Activated T-cell treated with anti-CD3 and anti-CD28 coated beads, Interleukin-2, amount 50 U/mL, for 1 hour (primary cell): Measurements from ENCODE around the gene FLT1.

Experiments
- DNase-seq: peaks from one replicate; pipeline ENCODE4 v3.0.0-alpha.2; 2020

Gene FLT1

DNA sequence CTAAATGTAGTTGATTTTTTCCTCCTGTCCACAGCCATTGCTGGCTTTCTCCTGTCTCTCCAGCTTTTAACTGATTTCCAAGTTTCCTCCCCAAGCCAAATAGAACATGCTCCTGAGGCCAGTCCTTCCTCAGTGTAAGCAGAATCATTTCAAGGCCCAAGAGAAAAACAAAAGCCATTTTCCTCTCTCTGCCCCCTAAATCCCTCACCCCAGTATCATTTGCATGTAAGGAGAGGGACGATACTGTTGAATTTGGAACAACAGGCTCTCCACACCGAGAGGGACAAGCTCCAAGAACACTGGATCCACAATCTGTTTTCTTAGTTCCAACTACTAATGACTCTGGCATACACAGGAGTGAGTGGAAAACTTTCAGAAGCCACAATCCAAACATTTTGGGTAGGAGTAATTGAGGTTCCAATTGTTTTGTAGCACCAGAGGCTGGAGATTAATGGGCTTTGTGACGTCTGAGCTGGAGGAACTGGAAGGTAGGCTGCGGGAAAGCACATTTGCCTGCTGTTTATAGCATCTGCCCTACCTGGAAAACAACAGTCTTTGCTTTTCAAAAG, 156.8 kb downstream of the FLT1 start:
- DNase-seq, result no peak

DNA sequence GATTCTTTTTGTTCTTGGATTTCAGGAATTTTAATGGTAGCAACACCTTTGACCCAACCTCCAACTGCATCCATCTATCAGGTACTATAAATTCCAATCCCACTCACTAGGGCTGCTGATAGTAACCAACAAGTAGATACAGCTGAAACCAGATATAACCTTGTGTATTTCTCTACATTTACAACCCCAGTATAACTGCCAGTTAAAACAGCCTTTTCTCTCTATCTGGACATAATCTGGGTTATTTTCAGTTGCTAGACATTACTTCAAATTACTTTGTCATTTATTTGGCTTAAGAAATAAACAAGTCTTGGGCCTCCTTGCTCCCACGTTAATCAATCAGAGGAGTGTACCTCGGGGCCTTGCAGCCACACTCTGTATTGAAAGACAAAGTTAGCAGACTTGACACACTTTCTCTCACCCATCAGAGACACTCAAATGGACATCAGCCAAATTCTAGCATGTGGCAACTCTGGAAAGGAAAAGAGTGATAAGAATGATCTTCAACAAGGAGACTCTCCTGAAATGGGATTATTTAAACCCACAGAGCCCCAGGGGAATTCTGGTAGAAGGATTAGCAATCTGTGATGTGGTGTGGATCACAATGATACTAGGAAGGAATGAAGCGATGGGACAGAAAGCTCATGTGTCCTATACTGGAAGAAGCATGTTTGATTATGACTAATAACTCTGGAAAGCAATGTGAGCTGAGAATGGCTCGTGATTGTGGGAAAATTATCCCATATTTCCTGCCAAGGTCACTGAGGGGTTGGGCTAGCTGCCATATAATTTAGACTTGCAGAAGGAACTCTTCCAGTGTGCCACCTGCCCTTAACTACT, 157.5 kb downstream of the FLT1 start:
- DNase-seq, result no peak

DNA sequence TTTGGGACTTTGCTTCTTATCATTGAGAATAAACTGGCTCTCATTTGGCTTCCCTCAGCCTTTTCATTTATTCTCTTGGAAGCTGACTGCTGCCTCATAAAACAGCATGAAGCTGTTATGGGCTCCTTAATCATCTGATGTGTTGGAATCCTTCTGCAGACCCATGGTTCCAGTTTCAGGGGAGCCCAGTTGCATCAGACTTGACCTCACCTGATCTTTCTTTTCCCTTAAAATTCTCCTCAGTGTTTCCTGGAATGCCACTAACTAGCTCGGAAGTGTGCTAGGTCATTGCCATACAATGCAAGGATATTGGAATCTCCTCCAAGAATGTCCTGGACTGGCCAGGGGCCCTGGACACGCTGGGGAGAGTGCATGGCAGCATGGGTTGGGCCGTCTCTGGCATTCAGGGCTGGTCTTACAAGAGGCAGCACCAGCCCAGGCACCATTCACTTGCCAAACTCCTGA, 158.7 kb downstream of the FLT1 start:
- no peak for DNase-seq

DNA sequence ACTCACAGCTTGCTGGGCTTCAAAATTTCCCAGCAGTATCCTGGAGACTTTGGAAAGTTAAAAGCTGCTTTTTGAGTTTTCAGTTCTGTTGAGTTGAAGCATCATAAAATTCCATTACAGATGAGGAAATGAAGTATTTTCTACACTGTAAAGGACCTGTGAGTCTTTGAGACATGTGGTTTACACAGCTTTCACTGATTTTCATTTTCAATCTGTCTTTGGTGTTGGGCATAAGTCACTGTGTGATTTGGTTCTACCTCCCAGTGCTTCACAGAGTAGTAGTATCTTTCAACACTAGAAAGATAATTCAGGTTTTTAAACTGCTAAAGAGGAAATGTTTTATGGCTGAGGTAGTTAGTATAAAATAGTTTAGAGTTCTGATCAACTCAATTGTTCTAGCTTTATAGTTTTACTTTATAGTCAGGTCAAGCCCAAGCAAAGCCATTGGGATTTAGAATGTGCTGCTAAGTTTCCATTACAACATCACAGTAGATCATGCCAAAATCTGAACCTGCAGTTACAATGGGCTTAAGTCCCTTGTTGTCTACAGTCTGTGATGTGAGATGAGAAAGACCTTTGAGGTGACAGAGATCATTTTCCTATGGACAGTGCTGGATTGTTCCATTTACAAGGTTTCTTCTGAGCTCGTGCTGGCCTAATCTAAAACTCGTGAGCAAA, 161.6 kb downstream of the FLT1 start:
- no peak for DNase-seq

DNA sequence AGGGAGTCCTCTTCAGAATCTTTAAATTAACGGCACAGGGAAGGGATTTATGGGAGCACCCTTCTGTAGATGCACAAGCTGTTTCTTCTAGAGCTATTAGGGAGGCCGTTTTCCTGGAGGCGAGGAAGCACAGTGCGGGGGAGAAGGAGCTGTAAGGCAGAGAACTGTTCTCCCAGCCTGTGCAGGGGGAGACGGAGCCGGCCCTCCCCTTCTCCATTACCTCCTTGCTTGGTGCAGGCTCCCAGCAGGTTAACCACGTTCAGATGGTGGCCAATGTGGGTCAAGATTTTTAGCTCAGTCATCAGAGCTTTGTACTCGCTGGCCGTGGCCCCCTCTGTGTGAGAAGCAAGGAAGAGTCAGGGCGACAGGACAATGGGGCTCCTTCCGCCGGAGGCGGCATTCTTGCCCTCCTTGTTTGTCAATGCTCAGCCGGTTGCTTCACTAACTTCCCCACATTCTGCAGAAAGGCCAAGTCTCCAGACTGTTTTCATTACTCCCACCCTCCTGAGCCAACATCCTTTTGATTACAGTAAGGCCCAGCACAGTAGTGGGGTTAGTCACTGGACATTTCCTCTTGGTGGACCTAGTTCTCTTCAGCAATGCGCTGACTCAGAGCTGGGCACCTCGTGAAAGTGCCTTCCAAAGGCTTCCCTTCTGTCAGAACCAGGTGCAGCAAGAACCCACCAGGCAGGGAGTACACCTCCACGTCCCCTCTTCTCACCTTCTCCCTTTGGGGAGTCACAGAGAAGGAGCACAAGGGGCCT, 165.4 kb downstream of the FLT1 start:
- no peak for DNase-seq

DNA sequence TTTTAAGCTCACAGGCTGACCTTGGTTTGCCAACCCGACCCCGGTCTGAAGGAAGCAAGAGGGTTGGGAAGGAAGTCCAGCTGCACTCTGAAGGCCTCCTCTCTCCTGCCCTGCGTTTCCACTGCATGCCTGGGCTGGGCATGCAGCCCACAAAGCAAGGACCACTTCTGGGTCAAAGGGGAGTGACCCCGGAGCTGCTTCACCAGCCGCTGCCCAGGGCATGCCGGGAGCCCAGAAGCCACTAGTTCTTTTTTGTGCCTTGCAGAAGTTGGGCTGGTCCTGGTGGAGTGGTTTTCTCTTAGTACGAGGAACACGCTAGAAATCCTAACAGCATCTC, 166.7 kb downstream of the FLT1 start:
- no peak for DNase-seq

DNA sequence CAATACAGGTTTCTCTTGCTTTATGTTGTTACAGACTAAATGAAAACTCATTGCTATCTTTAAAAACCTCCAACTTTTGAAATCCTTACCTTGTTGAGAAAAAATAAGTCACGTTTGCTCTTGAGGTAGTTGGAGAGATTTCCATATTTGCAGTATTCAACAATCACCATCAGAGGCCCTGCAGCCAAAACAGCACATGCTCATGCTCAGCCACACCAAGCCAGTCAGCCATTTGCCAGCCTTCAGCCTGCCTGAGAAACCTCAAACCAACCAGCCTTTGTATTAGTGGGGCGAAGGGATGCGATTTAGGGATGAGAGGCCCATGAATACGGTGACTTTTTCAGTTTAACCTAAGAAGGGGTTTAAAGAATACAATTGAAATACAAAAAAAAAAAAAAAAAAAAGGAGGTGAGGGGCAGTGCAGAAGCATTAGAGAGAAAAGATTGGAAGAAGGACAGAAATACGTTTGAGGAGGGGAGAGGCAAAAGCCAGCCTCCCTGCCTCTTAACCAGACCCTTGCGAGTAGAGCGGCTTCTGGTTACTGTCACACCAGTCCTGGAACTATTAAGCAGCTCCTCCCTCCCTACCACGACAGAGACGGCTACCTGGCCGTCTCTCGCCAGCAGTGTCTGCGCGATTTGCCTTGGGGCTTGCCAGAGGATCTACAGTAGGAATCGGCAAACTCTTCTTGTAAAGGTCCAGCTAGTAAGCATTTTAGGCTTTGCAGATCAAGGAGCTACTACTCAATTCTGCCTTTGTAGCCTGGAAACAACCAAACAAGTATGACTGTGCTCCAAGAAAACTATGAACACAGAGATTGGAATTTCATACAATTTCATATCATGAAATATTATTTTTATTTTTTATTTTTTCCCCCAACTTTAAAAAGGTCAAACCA, 167.3 kb downstream of the FLT1 start:
- no peak for DNase-seq

DNA sequence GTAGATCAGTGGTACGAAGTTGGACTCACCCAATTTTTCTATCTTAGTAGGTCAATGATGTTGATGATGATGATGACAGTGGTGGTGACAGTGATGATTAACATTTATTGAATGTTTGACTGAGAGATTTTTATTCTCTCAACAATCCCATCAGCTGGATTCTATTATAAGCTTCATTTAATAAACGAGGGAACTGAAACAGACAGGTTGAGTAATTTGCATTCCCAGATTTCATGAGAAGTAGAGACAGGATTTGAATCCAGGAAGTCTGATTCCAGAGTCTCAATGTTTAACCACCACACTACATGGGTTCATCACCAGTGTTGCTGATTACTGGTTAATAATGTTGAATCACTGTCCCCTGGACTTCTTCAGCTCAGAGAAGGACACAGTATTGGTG, 168.9 kb downstream of the FLT1 start:
- DNase-seq, result no peak

DNA sequence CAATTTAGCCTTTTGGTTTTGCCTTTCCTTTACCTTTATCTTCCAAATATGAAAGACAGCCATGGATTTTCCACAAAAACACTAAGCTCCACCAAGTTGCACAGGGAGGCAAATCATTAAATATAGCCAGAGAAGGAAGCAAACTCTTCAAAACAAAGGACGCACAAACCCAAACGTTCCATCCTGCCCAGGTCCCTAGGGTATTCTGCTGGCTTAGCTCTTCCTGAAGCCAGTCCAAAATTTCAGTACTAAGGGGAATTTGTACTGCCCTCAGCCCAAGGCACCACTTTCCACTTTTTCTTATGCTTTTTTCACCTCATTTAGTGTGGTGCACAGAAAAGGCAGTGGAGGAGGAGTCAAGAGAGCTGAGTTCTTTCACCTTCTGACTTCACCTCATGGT, 169.9 kb downstream of the FLT1 start:
- no peak for DNase-seq

DNA sequence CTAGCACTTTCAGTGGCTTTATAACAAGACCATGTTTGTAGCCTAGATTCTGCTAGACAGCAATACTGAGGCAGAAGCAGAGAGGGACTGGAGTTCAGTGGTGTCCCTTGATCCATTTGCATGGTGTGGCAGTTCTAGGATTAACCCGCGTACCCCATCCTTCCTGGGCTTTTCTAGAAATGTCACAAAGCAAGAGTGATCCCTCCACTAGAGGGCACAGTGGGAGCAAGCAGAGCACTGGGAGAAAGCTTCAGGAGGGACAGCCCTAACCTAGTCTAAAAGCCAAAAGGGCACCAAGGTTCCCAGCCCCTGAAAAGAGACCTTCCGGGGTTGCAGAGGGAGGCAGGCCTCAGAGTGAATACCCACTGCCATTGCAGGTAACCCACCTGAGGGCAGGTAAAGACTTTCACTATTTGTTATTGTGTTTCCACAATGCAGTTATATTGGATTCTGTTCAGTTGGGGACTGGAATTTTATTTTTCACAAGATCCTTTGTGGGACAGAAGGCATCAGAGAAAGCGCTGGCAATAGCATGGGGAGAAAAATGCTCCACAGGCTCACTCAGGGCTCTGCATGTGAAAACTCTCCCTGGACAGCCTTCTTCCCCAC, 170.6 kb downstream of the FLT1 start:
- peak; percentile 36 for DNase-seq

DNA sequence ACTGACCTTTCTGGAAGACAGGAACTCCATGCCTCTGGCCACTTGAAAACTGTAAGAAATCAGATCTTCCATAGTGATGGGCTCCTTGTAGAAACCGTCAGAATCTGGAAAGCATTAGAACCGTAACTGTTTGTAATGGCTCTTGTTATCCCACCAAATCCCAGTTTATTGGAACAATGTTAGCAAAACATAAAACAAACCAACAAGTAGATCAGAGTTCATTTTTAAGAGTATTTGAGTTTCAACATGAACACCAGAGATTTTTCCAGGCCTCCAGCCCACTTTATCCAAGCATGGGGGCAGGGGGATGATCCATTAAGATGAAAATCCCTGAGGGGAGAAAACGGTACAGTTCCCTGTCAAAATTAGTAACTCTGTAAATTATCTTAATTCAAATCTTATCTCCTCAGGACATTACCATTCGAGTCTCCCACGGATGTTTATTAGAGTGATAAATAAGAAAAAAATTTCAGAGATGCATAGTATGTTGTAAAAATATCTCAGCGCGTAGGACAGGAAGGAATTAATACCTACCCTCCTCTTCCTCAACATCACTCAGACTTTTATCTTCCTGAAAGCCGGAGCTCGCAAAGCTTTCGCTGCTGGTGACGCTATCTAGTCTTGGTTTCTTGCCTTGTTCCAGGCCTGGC, 172.5 kb downstream of the FLT1 start:
- no peak for DNase-seq

DNA sequence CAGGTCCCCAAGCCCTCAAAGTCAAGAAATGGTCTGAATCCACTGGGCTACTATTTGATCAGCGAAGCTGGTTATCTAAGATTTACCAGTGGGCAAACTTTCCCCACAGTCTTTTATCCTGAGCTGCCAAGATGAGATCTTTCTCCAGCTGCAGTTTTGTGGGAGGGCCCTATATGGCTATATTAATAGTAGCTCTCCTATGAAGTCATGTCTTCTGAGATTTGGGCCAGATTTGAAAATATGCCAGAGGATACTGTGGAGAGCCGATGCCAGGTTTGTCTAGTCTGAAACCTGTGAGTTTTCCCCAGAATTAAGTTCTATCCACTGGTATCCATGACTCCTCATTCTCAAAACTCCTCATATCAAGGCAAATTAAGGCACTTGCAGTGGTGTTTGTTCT, 173.2 kb downstream of the FLT1 start:
- DNase-seq, result no peak

DNA sequence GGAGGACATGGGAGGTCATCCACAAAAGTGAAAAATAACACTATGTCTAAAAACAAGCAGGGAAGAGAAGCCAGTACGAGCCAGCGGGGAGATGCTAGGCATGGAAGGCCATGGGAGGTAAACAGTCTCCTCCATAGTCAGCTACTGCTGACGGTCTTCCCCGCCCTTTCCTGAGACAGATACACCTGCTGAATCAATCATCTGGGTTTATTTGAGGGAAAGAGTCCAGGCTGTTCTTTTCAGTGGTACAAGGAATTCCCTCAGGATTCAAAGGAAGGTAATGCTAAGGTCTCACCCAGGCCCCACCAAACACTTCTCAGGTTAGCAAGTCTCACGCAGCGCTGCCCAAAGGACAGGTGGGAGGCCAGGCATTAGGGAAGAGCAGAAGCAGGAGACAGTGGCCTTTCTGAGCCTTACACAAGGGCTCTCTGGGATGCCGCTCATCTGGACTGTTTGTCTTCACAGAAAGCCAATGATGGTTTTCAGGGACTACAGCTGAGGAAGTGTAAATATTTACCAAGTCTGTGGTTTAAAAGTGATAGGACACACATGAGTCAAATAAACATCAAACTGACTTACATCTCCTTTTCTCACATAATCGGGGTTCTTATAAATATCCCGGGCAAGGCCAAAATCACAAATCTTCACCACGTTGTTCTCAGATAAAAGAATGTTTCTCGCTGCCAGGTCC, 173.9 kb downstream of the FLT1 start:
- no peak for DNase-seq

DNA sequence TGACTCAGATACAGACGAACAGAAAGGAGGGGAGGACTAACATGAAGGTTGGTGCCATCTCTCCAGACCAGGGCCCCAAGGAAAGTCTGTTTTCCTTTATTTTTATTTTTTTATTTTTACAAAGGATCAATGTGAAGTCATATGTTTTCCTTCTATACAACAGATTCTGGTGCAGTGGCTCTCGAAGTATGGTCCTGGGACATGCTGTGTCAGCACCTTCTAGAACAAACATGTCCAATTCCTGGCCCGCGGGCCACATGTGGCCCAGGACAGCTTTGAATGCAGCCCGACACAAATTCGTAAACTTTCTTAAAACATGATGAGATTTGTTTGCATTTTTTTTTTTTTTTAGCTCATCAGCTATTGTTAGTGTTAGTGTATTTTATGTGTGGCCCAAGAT, 174.7 kb downstream of the FLT1 start:
- no peak for DNase-seq

DNA sequence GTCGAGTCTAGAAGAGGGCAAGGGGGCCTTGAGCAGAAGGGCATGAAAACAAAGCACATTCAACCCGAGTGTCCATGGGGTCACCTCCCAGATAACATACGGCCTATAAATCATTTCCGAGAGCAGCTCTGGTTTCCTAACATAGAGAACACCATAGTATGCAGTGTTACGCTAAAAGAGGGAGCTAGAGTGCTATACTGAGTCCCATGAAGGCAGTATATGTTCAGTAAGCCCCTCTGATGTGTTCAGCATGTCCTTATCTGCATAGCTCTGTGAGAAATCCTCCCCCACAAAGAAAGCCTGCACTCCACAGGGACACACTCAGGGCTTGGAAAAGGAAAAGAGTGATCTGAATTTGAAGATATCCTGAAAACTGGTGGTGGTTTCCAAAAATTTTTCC, 175.4 kb downstream of the FLT1 start:
- DNase-seq, result no peak

DNA sequence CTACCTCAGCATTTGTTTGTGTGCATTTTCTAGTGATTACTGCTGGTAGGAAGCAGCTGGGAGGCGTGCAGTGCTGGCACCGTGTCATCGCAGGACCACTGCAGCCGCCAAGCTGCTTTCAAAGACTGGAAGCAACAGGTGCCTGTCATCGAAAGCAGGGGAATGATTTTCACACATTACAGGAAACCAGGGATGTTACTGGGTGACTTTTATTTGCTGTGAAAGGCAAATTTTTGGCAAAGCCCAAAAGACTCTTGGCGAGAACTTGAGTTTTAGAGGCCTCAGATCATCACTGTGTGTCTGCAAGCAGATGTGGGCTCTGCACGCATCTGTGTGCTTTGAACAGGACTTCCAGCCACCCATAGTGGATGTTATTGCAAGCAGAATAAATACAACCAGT, 176.4 kb downstream of the FLT1 start:
- no peak for DNase-seq

DNA sequence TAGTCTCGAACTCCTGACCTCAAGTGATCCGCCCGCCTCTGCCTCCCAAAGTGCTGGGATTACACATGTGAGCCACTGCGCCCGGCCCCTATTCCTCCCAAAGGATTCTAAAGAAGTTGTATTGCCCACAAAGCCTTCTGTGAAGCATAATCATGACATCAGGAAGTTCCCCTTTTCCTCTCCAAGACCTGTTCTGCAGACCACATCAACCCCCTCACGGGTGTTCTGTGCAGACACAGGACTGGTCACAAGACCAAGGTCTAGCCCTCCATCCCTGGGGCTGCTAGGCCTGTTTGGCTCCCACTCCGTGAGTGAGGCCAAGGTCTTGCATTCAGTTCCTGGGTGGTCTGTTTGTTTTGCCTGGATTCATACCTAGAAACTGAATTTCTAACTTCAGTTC, 178.1 kb downstream of the FLT1 start:
- no peak for DNase-seq

DNA sequence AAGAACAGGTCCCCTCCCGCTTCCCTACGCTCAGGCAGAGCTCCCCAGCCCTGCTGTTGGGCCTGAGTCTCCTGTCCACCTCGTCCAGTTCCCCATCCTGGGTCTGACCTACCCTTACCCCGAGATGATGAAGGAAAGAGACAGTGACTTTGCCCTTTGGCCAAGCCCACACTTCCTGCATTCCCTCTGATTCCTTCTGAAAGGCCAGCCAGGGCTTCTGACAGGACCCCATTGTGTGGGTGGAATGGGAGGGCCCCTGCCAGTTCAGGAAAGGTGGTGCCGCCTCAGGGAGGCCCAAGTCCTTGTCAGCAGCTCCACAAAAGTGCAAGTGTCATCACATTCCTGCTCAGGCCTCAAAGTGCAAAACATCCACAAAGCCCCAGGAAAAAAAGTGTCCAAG, 178.8 kb downstream of the FLT1 start:
- no peak for DNase-seq

DNA sequence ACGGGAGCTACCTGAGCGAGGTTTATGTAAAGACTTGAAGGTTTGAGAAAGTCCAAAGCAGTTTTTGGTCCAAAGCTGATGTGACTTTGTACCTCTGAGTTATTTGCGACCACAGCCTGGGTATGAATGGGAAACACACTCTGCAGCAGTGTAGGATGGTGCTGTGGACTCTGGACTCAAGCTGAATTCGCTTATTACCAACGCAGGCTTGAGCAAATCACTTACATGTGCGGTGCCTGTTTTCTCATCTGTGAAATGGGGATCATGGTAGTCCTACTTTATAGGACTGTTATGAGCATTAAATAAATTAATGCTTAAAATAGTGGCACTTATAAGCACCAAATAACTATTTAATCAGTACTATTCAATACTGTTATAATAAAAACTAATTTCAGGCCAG, 180.0 kb downstream of the FLT1 start:
- no peak for DNase-seq

DNA sequence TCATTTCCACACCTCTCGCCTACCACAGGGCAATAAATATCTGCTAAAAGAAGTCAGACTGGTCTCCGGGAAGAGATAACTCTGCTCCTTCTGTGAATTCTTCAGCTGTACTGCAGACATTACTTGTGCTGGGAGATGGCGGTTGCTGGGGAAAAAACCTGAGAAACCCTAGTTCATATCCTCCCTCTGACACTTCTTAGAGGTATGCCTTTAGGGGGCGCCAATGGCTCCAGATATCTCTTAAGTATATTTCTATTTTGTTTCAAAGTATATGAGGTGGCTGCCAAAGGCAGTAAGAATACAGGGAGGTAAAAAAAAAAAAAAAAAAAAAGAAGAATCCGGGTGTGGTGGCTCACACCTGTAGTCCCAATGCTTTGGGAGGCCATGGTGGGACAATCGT, 181.3 kb downstream of the FLT1 start:
- no peak for DNase-seq

DNA sequence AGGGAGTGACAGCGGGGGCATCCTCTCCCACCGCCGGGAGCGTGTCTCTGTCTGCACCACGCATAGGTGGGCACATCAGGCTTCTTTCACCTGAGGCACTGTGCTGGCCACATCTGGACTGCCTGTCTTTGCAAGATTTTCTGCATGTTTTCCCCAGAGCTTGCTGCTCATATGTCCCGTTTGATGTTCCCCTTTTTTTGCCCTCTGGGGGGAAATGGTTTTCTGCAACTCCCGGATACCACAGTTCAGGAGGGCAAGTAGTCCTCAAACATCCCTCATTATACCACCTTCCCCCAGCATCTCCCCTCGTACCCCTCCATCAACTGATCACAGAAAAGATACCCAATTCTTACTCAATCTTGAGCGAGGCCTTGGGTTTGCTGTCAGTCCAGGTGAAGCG, 188.6 kb downstream of the FLT1 start:
- no peak for DNase-seq
